HG03342 (cell line): ENCODE data around the gene YEATS2.
A peak's percentile ranks its signal among the peaks of the same experiment; 100 is the strongest.

ENCODE experiments used
- ATAC-seq: cut with Tn5 transposase; IDR thresholded peaks from one replicate; pipeline ENCODE4 v1.9.1; 2021; ENCODE audit warnings: mild to moderate bottlenecking, moderate library complexity; ENCODE audit not compliant: unreplicated experiment

The YEATS2 gene

DNA sequence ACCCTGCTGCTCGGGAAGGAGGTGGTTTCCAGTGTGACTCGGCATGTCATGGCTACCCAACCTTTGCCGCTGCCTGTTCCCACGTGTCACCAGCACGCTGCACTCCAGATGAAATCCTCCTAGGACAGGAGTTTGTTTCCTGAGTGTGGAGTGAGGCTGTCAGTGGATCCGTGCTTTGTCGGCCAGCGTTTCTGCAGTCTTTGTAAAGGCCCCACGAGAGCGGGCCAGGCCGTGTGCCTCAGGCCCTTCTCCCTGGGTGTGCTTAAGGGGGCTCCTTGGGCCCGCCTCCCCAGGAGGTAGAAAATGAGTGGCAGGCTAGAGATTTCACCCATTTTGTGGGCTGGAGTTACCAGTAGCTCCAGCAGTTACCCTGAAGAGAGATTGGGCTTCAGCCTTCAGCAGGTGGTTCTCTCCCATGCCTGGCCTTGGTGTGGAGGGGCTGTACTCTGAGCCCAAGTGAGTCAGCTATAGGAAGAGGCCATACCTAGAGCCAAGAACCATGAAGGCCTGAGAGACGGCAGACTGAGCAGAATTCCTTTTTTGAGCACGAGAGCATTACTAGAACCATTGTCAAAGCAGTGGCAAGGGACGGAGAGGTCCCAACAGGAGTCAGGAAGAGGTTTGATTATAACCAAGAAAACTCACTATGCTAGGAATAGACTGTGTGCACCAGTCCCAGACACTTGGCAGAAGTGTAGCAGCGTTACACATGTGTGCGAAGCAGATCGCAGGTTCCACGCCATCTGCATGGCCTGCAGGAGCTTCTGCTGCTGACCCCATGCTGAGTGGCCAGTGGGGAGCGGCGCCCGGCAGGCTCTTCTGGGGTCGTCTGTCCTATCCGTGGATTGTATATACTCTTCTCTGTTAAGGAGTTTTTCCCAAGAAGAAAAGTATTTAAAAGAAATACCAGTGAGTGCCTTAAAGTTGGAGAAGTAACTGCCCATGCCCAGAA, 113.3 kb downstream of the YEATS2 start:
- no peak for ATAC-seq

DNA sequence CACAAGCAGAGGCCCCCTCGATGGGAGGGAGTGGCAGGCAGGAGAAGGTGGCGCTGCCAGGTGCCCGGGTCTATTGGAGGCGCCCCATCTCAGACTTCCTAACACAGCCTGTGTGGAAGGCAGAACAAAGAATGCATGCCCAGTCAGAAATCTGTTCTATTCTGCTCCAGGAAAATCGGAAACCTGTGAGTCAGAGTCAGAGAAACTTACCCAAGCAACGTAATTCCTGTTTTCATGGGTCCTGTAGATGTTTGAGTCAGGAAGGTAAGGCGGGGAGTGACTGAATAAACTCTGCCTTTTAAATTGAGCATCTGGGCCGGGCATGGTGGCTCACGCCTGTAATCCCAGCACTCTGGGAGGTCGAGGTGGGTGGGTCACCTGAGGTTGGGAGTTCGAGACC, 114.0 kb downstream of the YEATS2 start:
- no peak for ATAC-seq

DNA sequence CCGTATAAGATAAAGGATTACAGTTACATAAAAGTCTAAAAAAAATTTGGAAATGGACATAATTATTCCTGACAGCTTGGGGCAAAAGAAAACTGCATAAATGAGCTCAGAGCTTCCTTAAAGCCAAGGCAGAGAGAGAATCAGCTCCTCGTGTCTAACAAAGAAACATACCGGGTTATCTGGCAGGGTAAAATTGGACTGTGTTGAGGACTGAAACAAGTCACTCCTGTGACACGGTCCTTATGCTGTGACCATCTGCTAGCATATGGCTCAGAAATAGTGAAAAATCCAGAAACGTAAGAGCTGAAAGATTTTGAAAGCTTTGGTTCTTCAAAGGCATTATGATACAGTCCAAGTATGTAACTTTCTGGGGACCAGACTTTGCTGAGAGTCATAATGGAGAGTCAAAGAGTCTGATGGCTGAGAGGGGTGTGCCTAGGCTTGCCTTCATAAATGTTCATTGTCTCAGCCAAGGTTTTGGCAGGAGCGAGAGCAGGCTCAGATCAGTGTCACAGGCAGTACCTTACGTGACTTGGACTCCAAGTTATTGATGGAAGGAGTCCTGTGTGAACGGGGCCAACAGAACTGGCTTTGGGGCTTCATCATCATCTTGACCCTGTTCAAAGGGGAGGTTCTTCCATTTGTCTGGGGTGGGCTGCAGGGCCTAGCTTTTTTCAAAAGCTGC, 115.3 kb downstream of the YEATS2 start:
- ATAC-seq = no peak

DNA sequence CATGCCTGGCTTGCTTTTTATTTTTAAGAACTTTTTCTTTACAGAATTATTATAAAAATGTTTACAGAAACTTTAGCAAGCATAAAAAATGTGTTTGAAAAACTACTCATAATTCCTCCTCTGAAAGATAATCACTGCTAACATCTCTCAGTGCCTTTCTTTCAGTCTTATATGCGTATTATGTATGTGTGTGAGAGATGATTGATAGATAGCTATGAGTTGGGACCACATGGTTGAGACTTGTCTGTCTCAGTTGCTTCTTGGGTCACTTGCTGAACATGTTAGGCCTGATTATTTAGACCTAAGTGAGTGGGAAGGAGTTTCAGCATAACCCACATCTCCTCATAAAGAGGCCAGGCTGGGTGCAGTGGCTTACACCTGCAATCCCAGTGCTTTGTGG, 116.6 kb downstream of the YEATS2 start:
- ATAC-seq = no peak

DNA sequence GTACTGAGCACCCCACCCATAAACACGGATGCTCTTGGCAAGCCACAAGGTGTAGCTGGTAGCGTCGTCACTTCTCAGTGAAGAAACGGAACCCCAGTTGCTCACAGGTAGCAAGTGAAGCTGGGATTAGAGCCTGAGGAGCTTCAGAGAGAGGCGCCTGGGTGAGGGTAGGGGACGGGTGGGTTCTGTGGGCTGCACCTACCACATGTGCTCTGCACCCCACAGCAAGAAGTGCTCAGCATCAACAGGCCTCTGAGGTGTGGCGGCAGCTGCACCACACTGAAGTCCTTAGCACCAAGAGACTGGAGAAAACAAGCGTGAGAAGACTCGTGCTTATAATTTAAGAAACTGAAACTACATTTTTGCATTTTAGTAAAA, 118.0 kb downstream of the YEATS2 start:
- ATAC-seq = no peak

DNA sequence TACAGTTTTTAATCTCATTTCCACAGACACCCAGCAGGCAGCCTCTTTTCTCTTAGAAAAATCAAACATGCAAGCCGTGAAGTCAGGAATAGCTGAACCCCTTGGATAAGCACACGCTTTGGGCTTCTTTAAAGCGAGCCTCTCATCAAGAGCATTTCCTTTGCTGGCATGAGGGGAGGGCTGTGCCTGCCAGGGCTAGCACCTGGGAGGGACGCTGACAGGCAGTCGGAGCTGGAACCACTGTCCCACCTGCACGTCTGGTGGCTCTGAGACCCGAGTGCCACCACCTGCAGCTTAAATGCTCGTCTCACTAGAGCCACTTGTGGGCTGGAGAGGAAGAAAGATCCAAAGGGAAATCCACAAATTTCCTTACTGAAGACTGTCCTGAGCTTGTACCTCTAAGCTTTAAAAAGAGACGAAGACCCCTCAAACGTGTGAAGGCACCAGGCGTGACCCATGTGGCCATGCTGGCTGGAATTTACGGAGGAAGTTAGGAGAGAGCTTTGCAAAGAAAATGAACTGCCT, 118.4 kb downstream of the YEATS2 start:
- no peak for ATAC-seq

DNA sequence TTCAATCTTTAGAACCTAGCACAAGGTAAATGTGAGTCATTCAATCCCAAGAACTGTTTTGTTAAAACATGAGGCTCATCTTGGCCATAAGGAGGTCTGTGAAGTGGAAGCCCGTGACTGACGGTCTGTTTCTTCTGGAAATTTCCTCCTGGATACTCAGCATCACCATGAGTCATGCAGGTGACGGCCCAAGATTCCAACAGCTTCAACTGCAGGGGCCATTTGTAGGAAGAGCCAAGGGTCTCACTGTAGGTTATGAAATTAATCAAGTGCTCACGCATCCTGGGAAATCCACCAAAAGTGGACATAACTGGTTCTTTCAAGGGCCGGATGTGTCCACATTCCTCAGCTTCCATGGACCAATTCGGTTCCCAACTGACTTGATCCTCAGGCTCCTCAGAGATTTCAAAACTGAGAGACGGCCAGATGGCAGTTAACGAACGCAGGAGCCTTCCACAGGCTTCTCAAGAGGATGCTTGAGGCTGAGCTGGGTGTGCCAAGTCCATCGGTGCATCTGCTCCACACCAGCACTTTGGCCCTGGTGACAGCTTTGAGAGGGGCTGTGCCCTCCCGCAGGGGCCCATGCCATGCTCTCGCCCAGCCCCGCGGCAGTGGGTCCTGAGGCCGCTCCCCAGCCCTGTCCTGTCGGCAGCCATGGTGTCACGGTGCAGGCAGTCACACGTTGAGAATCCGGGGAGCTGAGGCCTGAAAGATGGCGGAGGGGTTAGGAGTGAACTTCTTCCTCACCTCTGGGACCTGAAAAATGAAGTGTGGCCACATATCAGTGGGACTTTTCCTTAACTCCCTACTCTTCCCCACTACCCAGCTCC, 119.3 kb downstream of the YEATS2 start:
- no peak for ATAC-seq

DNA sequence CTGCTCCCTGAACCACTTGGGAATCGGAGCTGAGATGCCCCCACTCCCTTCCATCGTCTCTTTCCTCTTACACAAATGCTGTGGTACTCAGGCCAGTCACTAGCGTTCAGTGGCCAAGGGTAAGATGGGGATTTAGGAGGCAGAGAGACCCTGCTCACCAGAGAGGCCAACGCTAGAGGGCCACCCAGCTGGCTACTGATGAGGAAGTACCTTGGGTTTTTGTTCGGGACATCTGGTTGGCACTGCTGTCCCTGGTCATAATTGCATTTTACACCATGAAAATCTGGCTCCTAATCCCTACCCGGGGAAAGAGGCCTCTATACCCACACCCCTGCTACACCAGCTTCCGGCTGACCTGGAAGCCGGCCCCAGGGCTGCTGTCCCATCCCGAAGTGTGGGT, 120.0 kb downstream of the YEATS2 start:
- no peak for ATAC-seq

DNA sequence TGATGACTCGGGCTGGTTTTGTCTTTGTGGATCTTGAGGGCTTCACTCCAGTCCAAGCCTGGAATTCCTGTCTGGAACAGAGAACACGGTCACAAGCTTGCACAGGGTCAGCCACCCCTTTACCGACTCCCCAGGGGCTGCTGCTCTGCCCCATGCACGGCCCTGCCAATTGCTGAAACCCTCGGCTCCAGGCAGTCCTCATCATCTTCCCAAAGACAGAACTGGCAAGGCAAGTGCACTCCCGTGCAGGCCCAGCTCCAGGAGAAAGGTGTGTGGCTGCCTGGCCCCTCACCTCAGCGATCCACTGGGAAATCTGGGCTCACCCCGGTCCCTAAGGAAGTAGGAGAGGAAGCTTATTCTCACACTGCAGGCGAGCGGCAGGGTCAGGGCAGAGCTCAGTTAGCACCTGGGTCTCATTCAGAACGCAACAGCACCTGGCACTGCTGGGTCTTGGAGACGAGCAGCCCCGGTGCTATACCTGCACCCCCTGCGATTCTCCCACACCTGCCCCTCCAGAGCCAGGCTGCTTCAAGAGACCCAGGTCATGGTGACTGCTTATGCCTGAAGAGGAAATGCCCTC, 120.5 kb downstream of the YEATS2 start:
- no peak for ATAC-seq

DNA sequence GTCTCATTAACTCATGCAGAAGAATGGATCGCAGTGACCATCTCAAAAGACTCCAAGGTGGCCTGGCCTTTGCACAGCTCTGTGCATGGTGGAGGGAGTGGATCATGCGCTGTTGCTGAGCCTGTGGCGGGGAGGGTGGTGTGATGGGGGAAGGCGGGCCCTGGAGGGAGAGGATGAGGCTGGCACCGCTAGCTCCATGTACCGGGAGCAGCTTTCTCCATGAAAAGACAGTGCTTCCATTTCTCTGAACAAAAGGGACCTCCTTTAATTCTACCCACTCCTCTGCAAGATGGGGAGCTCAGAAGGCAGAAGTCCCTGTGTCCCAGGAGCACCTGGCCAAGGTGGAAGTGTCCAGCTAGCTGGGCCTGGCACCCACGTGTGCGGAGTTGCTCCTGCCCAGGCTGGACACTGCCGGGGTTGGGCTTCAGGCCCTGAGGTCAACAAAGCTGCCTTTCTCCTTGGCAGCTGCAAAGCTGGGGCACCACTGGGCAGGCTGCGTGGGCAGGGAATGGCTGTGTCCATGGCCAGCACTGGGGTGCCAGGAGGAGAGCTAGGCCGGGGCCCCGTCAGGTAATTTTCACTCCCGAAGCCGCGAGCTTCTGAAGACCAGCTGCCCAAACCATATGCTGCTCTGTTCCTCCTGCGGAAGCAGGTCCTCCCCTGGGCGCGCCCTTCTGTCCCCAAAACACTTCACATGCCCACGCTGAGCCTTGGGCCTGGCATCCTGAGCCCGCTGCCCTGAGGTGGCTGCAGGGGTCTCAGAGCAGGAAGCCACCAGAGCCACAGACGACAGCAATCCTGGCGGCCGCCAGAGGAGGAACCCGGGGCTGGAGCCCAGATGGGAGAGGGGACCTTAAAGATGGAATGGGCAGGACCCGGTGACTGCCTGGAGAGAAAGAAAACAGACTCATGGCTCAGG, 121.4 kb downstream of the YEATS2 start:
- no peak for ATAC-seq

DNA sequence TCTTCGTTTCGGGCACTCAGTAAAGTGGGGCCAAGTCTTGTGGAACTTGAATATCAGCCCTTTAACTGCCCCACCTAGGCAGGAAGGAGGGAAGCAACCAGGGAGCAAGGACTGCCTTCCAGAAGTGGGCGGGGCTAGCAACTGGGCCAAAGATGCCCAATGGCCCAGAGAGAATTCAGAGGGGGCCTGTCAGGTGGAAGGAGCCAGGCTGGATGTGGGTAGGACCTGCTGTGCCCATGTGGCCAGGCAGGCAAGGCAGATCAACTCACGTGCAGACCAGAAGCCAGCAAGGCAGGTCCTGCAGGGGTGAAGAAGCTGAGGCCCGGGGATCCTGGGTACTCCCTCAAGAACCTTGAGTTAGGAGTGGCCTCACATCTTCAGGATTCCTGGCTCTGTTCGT, 122.2 kb downstream of the YEATS2 start:
- ATAC-seq = no peak

DNA sequence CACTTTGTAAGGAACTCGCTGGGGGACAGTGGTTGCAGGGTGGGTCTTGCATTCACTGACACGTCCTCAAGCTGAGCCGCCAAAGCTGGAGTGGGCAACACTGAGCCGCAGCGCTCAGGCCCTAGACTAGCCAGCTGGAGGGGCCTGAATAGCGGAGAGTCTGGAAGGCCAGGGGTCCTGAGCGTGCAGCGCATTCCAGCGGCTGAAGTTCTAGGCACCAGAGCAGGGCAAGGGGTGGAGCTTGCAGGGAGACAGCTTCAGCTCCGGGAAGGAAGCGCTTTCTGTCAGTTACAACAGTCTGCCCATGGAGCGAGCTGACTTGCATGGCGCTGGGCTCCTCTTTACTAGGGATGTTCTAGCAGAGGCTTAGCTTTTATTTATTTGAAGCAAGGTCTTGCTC, 125.0 kb downstream of the YEATS2 start:
- no peak for ATAC-seq

DNA sequence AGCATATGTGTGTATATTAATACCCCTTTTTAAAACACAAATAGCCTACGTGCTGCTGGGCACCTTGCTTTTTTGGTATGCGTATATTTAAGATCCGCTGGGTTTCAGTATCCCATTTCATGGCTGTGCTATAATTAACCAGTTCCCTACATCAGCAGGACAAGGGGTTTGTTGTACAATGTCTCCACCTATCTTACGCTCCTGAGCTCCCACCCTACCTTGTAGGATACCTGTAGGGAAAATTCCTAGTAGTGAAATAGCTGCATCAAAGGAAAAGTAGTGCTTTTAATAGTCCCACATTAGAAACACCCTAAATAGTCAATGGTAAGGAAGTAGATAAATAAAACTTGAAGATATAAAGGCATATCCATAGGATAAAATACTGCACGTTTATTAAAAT, 126.4 kb downstream of the YEATS2 start:
- no peak for ATAC-seq

DNA sequence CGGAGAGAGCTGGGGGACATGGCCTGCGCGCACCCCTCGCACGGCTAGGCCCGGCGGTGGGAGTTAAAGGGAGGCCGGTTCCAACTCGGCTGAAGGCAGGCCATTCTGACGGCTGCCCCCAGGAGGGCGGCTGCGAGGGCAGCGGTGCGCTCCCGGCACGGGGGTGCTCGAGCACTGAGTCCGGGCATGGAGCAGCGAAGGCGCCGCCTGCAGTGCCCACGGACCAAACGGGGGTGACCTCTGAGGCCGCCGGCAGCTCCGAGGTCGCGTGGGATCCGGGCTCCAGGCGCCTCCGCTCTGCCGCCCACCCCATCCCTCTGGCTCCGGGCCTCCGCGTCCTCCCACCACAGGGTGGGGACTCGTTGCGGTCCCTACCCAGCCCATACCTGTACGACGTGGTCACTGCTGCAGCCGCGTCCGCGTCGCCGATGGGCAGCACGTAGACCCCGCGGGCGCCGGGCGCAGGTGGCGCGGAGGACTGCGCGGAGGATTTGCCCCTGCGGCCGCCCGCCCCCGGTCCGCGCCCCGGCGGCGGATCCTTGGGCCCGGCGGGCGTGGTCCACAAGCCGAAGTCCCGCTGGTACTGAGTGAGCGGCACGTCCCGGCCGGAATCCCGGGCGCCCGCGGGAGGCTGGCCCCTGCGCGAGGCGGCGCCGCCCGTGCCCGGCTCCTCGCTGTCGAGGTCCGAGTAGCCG, 127.3 kb downstream of the YEATS2 start:
- ATAC-seq = peak; percentile 26

DNA sequence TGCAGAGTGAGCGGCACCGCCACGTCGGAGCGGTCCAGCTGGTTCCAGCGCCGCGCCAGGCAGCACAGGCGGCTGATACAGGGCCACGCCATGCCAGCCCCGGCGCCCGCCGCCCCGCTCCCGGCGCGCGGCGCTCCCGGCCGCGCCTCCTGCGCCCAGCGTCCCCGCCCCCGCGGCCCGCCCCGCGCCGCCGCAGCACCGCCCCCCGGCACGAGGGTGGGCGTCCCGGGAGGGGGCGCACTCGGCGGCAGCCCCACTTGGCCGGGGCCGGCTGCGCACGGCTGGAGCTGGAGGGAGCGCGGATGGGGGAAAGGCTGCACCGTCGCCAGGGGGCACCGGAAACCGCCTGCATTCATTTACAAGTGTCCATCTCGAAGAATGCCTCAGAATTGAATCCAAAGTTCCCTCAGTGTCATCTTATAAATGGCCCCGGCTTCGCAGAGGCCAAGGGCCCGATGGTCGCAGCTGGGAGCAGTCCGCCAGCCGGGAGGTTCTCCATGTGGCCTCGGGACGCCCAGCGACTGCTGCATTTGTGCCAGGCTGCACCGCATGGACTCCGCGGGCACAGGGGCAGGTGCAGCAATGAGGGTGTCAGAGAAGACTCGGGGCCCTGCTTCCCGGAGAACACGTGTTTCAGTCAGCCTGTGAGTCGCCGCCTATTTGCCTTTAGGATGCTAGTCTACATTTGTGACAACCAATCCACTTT, 128.0 kb downstream of the YEATS2 start, which contains the start of gene MAP6D1:
Gene MAP6D1, minus strand, starts transcription at position 122 of the 706 bp plus-strand sequence. Its CDS starts 30 bp downstream, at position 92.
- ATAC-seq = peak; percentile 48

DNA sequence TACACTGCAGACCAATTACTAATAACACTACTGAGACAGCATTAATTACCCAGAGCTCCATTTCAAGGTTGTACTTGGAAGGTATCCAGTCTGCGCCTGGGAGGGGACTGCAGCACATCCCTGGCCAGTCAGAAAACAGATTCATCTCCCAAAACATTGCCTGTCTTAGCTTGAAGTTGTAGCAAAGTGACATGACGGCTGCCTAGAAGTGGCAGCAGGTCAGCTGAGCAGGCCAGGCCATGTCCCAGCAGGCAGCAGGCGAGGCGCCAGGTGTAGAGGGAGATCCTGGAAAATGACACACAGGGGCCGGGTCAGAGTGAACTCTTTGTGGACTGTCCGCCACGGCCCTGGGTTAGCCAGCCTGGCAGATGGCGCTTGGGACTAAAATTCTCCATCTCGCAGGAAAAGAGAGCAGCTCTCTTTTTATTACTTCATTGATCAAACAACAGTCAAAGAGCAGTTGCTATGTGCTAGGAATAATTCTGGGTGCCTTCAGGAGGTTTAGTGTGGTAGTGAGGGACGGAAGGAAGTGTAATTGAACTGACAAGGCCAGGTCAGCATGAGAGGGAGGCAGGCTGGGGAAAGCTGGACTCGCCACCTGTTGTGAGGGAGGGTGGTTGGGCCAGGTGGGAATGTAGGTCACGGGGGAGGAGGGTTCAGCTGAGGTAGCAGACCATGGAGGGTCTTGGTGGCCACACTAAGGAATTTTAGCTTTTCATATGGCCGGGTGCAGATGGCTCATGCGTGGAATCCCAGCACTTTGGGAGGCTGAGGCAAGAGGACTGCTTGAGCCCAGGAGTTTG, 129.1 kb downstream of the YEATS2 start:
- ATAC-seq = no peak

DNA sequence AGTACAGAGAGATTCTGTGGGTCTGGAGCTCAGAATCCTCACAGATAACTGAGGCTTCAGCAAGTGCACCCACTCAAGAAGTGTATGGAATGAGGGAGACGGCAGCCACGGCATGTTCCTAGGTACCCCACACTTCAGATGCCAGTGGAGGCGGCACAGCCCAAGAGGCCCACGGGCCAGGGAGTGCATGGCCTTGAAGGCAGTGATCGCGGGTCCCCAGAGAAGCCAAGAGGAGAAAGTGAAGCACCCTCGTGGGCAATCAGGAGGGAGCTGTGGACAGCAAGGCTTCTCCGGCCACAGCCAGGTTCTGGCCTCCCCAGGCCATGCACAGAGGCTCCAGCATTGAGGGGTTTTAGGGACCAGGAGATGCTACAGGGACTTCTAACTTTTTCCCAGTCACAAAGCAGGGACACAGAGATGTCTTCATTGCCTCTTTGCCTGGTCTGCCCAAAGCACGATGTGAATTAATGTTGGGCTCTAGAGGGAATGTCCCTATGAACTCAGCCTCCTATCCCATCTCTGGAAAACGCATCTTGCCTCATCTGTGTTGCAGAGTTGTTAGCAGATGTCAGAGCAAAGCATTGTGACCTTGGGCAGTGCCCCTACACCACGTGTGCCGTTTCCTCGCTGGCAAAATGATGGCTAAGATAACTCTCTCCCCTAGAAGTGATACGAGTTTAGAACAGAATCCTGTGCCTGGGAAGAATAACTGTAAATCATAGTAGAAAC, 130.4 kb downstream of the YEATS2 start:
- ATAC-seq = no peak
